WTC11 (cell line): ENCODE results near the gene RNF224. TPM values are rescaled to one million over a fixed set of nuclear protein-coding genes. Genes with fewer than 3 reads are reported as not detected.

ENCODE experiments used
- ATAC-seq: fragments of 200-7000 bp; cut with Tn5 transposase; 2 replicates; pipeline ENCODE4 v1.10.0; 2021; ENCODE audit warnings: mild to moderate bottlenecking, moderate library complexity
- CTCF ChIA-PET: fragments of 300-600 bp; sonication (Branson Sonifier 250); formaldehyde crosslinking; loops from one replicate; lab custom pipeline; 2021; ENCODE audit warnings: antibody characterized with exemption; lab: Charles Lee
- POLR2A ChIA-PET: fragments of 350-600 bp; sonication (Branson Sonifier 250); formaldehyde crosslinking; loops from one replicate; lab custom pipeline; 2021; ENCODE audit warnings: antibody characterized with exemption; lab: Charles Lee
- DNase-seq: peaks from one replicate; pipeline ENCODE4 v3.0.0; 2021; ENCODE audit warnings: low spot score
- H3K27ac Mint-ChIP-seq: 2 replicates; pipeline ENCODE4 v1.8.0; 2021; ENCODE audit warnings: mixed read lengths
- H3K27me3 Mint-ChIP-seq: 2 replicates; pipeline ENCODE4 v1.8.0; 2021; ENCODE audit warnings: low read depth, mild to moderate bottlenecking, moderate library complexity, mixed read lengths
- H3K36me3 Mint-ChIP-seq: 2 replicates; pipeline ENCODE4 v1.8.0; 2021; ENCODE audit warnings: mixed read lengths
- H3K4me1 Mint-ChIP-seq: 2 replicates; pipeline ENCODE4 v1.8.0; 2022; ENCODE audit warnings: mixed read lengths
- H3K4me3 Mint-ChIP-seq: 2 replicates; pipeline ENCODE4 v1.8.0; 2021; ENCODE audit warnings: mild to moderate bottlenecking, moderate library complexity, mixed read lengths
- H3K9me3 Mint-ChIP-seq: 2 replicates; pipeline ENCODE4 v1.8.0; 2021; ENCODE audit warnings: mixed read lengths
- AR ChIP-seq: fragments of 250-450 bp; sonication (Bioruptor Pico); IDR thresholded peaks from 2 replicates; pipeline ENCODE4 v1.9.0; 2021; ENCODE audit warnings: mild to moderate bottlenecking
- ATF2 ChIP-seq: sonication (generic); formaldehyde crosslinking; IDR thresholded peaks from 2 replicates; pipeline ENCODE4 v1.8.1; 2022; ENCODE audit warnings: low read depth, missing genetic modification reagents, borderline replicate concordance
- CBFB ChIP-seq: sonication (generic); formaldehyde crosslinking; IDR thresholded peaks from 2 replicates; pipeline ENCODE4 v1.8.1; 2022; ENCODE audit warnings: mild to moderate bottlenecking, low read depth, missing genetic modification reagents
- CDX4 ChIP-seq: fragments of 250-450 bp; sonication (Bioruptor Pico); IDR thresholded peaks from 2 replicates; pipeline ENCODE4 v1.9.0; 2021; ENCODE audit warnings: moderate library complexity, mild to moderate bottlenecking, inconsistent platforms, borderline replicate concordance
- CTCF ChIP-seq: fragments of 200-600 bp; IDR thresholded peaks from 2 replicates; pipeline ENCODE4 v1.8.0; 2022; ENCODE audit warnings: antibody characterized with exemption
- E2F5 ChIP-seq: sonication (generic); formaldehyde crosslinking; IDR thresholded peaks from 2 replicates; pipeline ENCODE4 v1.8.1; 2022; ENCODE audit warnings: mild to moderate bottlenecking, moderate library complexity, missing genetic modification reagents
- ETV6 ChIP-seq: sonication (generic); formaldehyde crosslinking; IDR thresholded peaks from 2 replicates; pipeline ENCODE4 v1.8.1; 2022; ENCODE audit warnings: mild to moderate bottlenecking, missing genetic modification reagents
- FOXJ3 ChIP-seq: sonication (generic); formaldehyde crosslinking; IDR thresholded peaks from 2 replicates; pipeline ENCODE4 v1.9.0; 2021; ENCODE audit warnings: missing genetic modification reagents, mild to moderate bottlenecking, borderline replicate concordance
- GABPB1 ChIP-seq: sonication (generic); formaldehyde crosslinking; IDR thresholded peaks from 2 replicates; pipeline ENCODE4 v1.8.1; 2023; ENCODE audit warnings: mild to moderate bottlenecking, missing genetic modification reagents
- GTF2I ChIP-seq: fragments of 250-450 bp; sonication (Bioruptor Pico); conservative IDR thresholded peaks from 2 replicates; pipeline ENCODE4 v1.4.0; 2021; ENCODE audit warnings: mild to moderate bottlenecking
- JAZF1 ChIP-seq: fragments of 250-450 bp; sonication (Bioruptor Pico); IDR thresholded peaks from 2 replicates; pipeline ENCODE4 v1.9.0; 2021; ENCODE audit warnings: moderate library complexity, mild to moderate bottlenecking, inconsistent platforms
- MAX ChIP-seq: sonication (generic); formaldehyde crosslinking; IDR thresholded peaks from 2 replicates; pipeline ENCODE4 v1.8.0; 2022; ENCODE audit warnings: mild to moderate bottlenecking, missing genetic modification reagents
- NFYB ChIP-seq: sonication (generic); formaldehyde crosslinking; conservative IDR thresholded peaks from 2 replicates; pipeline ENCODE4 v1.8.0; 2022; ENCODE audit warnings: low read depth, missing genetic modification reagents
- NR2C2 ChIP-seq: sonication (generic); formaldehyde crosslinking; IDR thresholded peaks from 2 replicates; pipeline ENCODE4 v1.8.0; 2022; ENCODE audit warnings: mild to moderate bottlenecking, missing genetic modification reagents
- RELA ChIP-seq: sonication (generic); formaldehyde crosslinking; IDR thresholded peaks from 2 replicates; pipeline ENCODE4 v1.8.1; 2022; ENCODE audit warnings: missing genetic modification reagents, mild to moderate bottlenecking, borderline replicate concordance
- ZBTB43 ChIP-seq: sonication (generic); formaldehyde crosslinking; IDR thresholded peaks from 2 replicates; pipeline ENCODE4 v1.8.1; 2023; ENCODE audit warnings: mild to moderate bottlenecking, missing genetic modification reagents
- ZMAT4 ChIP-seq: fragments of 250-450 bp; sonication (Bioruptor Pico); IDR thresholded peaks from 2 replicates; pipeline ENCODE4 v1.9.0; 2021; ENCODE audit warnings: mild to moderate bottlenecking
- ZNF416 ChIP-seq: fragments of 250-450 bp; sonication (Bioruptor Pico); IDR thresholded peaks from 2 replicates; pipeline ENCODE4 v1.9.0; 2021; ENCODE audit warnings: mild to moderate bottlenecking, inconsistent platforms
- total RNA-seq: library from RNA; stranded (reverse); gene quantifications from 3 replicates; pipeline ENCODE4 v1.2.3, GENCODE V29; 2021

Gene RNF224
- total RNA-seq, 1 experiment from 2014 or later: 0.59 TPM

GRCh38 chr9:137271696-137272076 lies 44.4 kb downstream of the RNF224 start (continued):
- TF ChIP-seq RELA (no peak), AR (CRISPR knock-in tag) (no peak), ZNF416 (CRISPR knock-in tag) (no peak), GABPB1 (no peak), ETV6 (CRISPR knock-in tag) (no peak), NR2C2 (no peak), CTCF (no peak), CDX4 (CRISPR knock-in tag) (no peak), FOXJ3 (CRISPR knock-in tag) (no peak), MAX (CRISPR knock-in tag) (no peak)
- TF ChIP-seq, all 79 proteins: peak for 0

GRCh38 chr9:137272241-137273094 lies 45.2 kb downstream of the RNF224 start:
- Mint-ChIP-seq H3K9me3 (no peaks in the 10 kb centered on the region), H3K27me3 (no peaks in the 10 kb centered on the region), H3K27ac (no peak overlapping the region), H3K4me1 (peaks cover 25% of the 10 kb centered on the region), H3K36me3 (peaks cover 19% of the 10 kb centered on the region), H3K4me3 (no peak overlapping the region)
- DNase-seq (no peak), ATAC-seq (no peak)
- TF ChIP-seq GTF2I: no peak
- ChIA-PET POLR2A (interaction anchor here (0.6 to 1.1 kb wide), 2 partner anchors 14 to 32 kb away, joined by 3 to 4 read pairs; partner anchors contain the start of gene TUBB4B), CTCF (interaction anchor here (0.9 to 4.4 kb wide), 7 partner anchors 9 to 38 kb away, joined by 3 to 28 read pairs (median 3); partner anchors contain the start of gene NRARP)

GRCh38 chr9:137273095-137273490 lies 45.8 kb downstream of the RNF224 start:
- H3K9me3 Mint-ChIP-seq: no peaks in the 10 kb centered on the region
- no peak for DNase-seq
- CTCF ChIA-PET: interaction anchor here (0.5 to 4.4 kb wide), 6 partner anchors 8 to 137 kb away, joined by 3 to 28 read pairs (median 3); no protein-coding TSS in a partner anchor
- H3K4me3 Mint-ChIP-seq: no peak overlapping the region
- POLR2A ChIA-PET: interaction anchor here (0.6 kb wide), 1 partner anchor 15 kb away, joined by 3 read pairs; no protein-coding TSS in a partner anchor
- ATAC-seq: no peak
- TF ChIP-seq ATF2 (CRISPR knock-in tag): no peak
- no peak for TF ChIP-seq NFYB (CRISPR knock-in tag)
- no peak for TF ChIP-seq CBFB (CRISPR knock-in tag)
- TF ChIP-seq E2F5: no peak
- TF ChIP-seq JAZF1 (CRISPR knock-in tag): no peak
- no peak for TF ChIP-seq ZBTB43 (CRISPR knock-in tag)
- TF ChIP-seq ZMAT4: no peak
- peaks cover 25% of the 10 kb centered on the region for H3K4me1 Mint-ChIP-seq
- peaks cover 16% of the 10 kb centered on the region for H3K36me3 Mint-ChIP-seq
- H3K27me3 Mint-ChIP-seq: no peaks in the 10 kb centered on the region
- H3K27ac Mint-ChIP-seq: peak overlapping the region; percentile 49; the same call in 1 of the 2 replicates
